ENCODE measurements around the gene SGCE.

GRCh38 chr7:94697035-94697974 lies 41.4 kb upstream of the SGCE start:
- no peak for TF ChIP-seq CTCF (IDR thresholded peaks at IDR 0.05; ENCODE audit: poor library complexity)
- no peak for TF ChIP-seq EZH2phosphoT487 (IDR thresholded peaks at IDR 0.05; ENCODE audit: low read depth, severe bottlenecking, unreplicated experiment)
- TF ChIP-seq EZH2 (IDR thresholded peaks at IDR 0.05; ENCODE audit: borderline replicate concordance), result no peak

Data from hepatocyte (in vitro differentiated cells).